HepG2 (cell line): ENCODE measurements around the gene LENEP. TPM values are rescaled to one million over a fixed set of nuclear protein-coding genes. Genes with fewer than 3 reads are reported as not detected.
A peak's percentile ranks its signal among the peaks of the same experiment; 100 is the strongest.

Experiments used
- ATAC-seq: fragments of 200-7000 bp; cut with Tn5 transposase; 3 replicates; pipeline ENCODE4 v1.9.1; 2020; ENCODE audit warnings: mild to moderate bottlenecking, moderate library complexity
- BruUV-seq: library from RNA; stranded (reverse); fragments of 400-500 nt; replicated peaks from 2 replicates; lab custom pipeline; 2021; lab: Mats Ljungman, UMichigan
- CTCF ChIA-PET: fragments of 300-600 bp; formaldehyde crosslinking; extraction: SDS; loops from one replicate; lab custom pipeline; 2021; ENCODE audit warnings: low total read pairs, inconsistent platforms, low intra/inter-chr PET ratio; lab: Yijun Ruan, JAX
- POLR2A ChIA-PET: fragments of 350-600 bp; sonication (Branson Sonifier 250); formaldehyde crosslinking; loops from one replicate; lab custom pipeline; 2020; ENCODE audit warnings: antibody characterized with exemption, inconsistent platforms; lab: Yijun Ruan, JAX
- DNase-seq: peaks from one replicate; pipeline ENCODE4 v3.0.0-alpha.2; 2015; ENCODE audit warnings: low spot score
- FAIRE-seq: peaks from 3 replicates; lab custom pipeline; 2011; peaks lifted over from hg19 to GRCh38; lab: Jason Lieb, UNC
- H2AFZ ChIP-seq: one replicate; pipeline ENCODE4 v1.6.1; 2011; ENCODE audit warnings: low read length, inconsistent platforms
- H3K27ac ChIP-seq: fragments of 300-600 bp; 3 replicates; pipeline ENCODE4 v1.8.0; 2011; ENCODE audit warnings: mixed run types, mild to moderate bottlenecking, mixed read lengths, low read length, inconsistent platforms; ENCODE audit not compliant: insufficient read depth; ENCODE audit errors: extremely low read length
- H3K27me3 ChIP-seq, 2 experiments: fragments of 200-600 bp in 1 of 2; 2 replicates in 1 of 2; 3 replicates in 1 of 2; pipeline versions ENCODE4 v1.6.0 to v1.8.0; 2011; ENCODE audit warnings: low read length in 2 of 2, mild to moderate bottlenecking in 2 of 2, moderate library complexity in 2 of 2, inconsistent platforms in 1 of 2; ENCODE audit not compliant: insufficient read depth in 2 of 2, control insufficient read depth in 1 of 2
- H3K36me3 ChIP-seq, 2 experiments: fragments of 200-600 bp in 1 of 2; replicated peaks in 1 of 2; 2 replicates in 1 of 2; 3 replicates in 1 of 2; pipeline versions ENCODE4 v1.5.1 to v1.8.0; 2011; ENCODE audit warnings: low read length in 2 of 2, inconsistent platforms in 1 of 2; ENCODE audit not compliant: insufficient read depth in 2 of 2, control insufficient read depth in 1 of 2
- H3K4me1 ChIP-seq: 2 replicates; pipeline ENCODE4 v1.5.1; 2012; ENCODE audit warnings: low read length, inconsistent platforms; ENCODE audit not compliant: insufficient read depth
- H3K4me2 ChIP-seq: 2 replicates; pipeline ENCODE4 v1.6.0; 2011; ENCODE audit warnings: low read depth, low read length, inconsistent platforms
- H3K4me3 ChIP-seq, 3 experiments: fragments of 200-600 bp in 1 of 3; sonication (generic), shearing (Covaris generic) in 1 of 3; replicated peaks in 1 of 3; 2 replicates each; pipeline ENCODE4 v1.5.1; 2011 to 2016; ENCODE audit warnings: low read length in 3 of 3, inconsistent platforms in 2 of 3, low read depth in 2 of 3, mild to moderate bottlenecking in 2 of 3, control low read depth in 1 of 3, mixed read lengths in 1 of 3; ENCODE audit not compliant: insufficient read depth in 1 of 3
- H3K79me2 ChIP-seq: one replicate; pipeline ENCODE4 v1.6.1; 2011; ENCODE audit warnings: low read length, inconsistent platforms; ENCODE audit not compliant: insufficient read depth
- H3K9ac ChIP-seq: 2 replicates; pipeline ENCODE4 v1.6.0; 2011; ENCODE audit warnings: mild to moderate bottlenecking, low read depth, low read length, inconsistent platforms; ENCODE audit not compliant: insufficient read depth
- H3K9me3 ChIP-seq: 2 replicates; pipeline ENCODE4 v1.5.1; 2012; ENCODE audit warnings: mild to moderate bottlenecking, low read length
- H4K20me1 ChIP-seq: 2 replicates; pipeline ENCODE4 v1.6.0; 2011; ENCODE audit warnings: inconsistent platforms, mild to moderate bottlenecking, low read length, moderate library complexity; ENCODE audit not compliant: insufficient read depth
- PITX1 ChIP-seq: sonication (generic); formaldehyde crosslinking; IDR thresholded peaks from 2 replicates; pipeline ENCODE4 v1.5.1; 2020; ENCODE audit warnings: mild to moderate bottlenecking, missing genetic modification reagents
- POLR2A ChIP-seq, 2 experiments: IDR thresholded peaks; 2 replicates each; pipeline ENCODE4 v1.6.1; 2011; ENCODE audit warnings: low read depth in 2 of 2, low read length in 2 of 2, mild to moderate bottlenecking in 1 of 2, moderate library complexity in 1 of 2; ENCODE audit not compliant: insufficient read depth in 1 of 2
- PPARG ChIP-seq: conservative IDR thresholded peaks from 2 replicates; pipeline ENCODE4 v1.6.1; 2016; ENCODE audit warnings: missing biosample characterization, missing genetic modification reagents
- REXO4 ChIP-seq: sonication (generic); formaldehyde crosslinking; IDR thresholded peaks from 2 replicates; pipeline ENCODE4 v1.8.0; 2022; ENCODE audit warnings: missing genetic modification reagents, mild to moderate bottlenecking, borderline replicate concordance
- ZNF292 ChIP-seq: sonication (generic); formaldehyde crosslinking; IDR thresholded peaks from 2 replicates; pipeline ENCODE4 v1.8.1; 2022; ENCODE audit warnings: mild to moderate bottlenecking, low read depth, missing genetic modification reagents, borderline replicate concordance
- ZNF530 ChIP-seq: sonication (generic); formaldehyde crosslinking; IDR thresholded peaks from 2 replicates; pipeline ENCODE4 v1.5.0; 2020; ENCODE audit warnings: low read depth, mild to moderate bottlenecking, missing genetic modification reagents
- WGBS: methylation state at CpG from one replicate; pipeline ENCODE4 v1.1.6; 2017; ENCODE audit warnings: low lambda C conversion rate; 5-methylcytosine and 5-hydroxymethylcytosine counted together
- in situ Hi-C: cut with HindIII; loops from 2 replicates; pipeline ENCODE4 v1.10.0; 2017; ENCODE audit warnings: low pct_unique_long_range_greater_than_20kb; ENCODE audit not compliant: extremely low pct_ligation_motif_present
- intact Hi-C: fragments of 100-400 bp; cut with micrococcal nuclease; formaldehyde crosslinking; loops from one replicate; pipeline ENCODE4 v1.10.0; 2022; ENCODE audit not compliant: unreplicated experiment
- polyA plus RNA-seq, 8 experiments: library from polyadenylated mRNA; depleted of rRNA in 3 of 8; stranded (reverse) in 7 of 8; unstranded in 1 of 8; fragments of >200 nt; fragmentation: Illumina TruSeq in 4 of 8; extraction: Trizol in 4 of 8; gene quantifications; 2 replicates each; pipeline versions ENCODE4 v1.2.1 to v1.2.3, GENCODE V29; 2011 to 2016; ENCODE audit warnings: low read depth in 4 of 8, missing spikeins in 1 of 8, mixed read lengths in 1 of 8; ENCODE audit not compliant: insufficient read depth in 1 of 8
- total RNA-seq, 5 experiments: library from RNA; depleted of rRNA; stranded (reverse); fragments of >200 nt; fragmentation: Illumina TruSeq; extraction: Trizol; gene quantifications; 2 replicates each; pipeline ENCODE4 v1.2.3, GENCODE V29; 2016; ENCODE audit warnings: low read depth in 1 of 5
- TF ChIP-seq, protein P1 (sequence below): sonication (generic); formaldehyde crosslinking; IDR thresholded peaks from 2 replicates; pipeline ENCODE4 v1.4.0; 2020; ENCODE audit warnings: missing genetic modification reagents
- TF ChIP-seq, protein P2 (sequence below): sonication (generic); formaldehyde crosslinking; IDR thresholded peaks from 2 replicates; pipeline ENCODE4 v1.9.0; 2022; ENCODE audit warnings: missing genetic modification reagents, mild to moderate bottlenecking, borderline replicate concordance

The LENEP gene
- total and polyA plus RNA-seq, 2 of the 13 experiments (the other 11 are each of a cell fraction or from before 2014, with no cell fraction given), result 0.29 TPM; not detected in 1

DNA sequence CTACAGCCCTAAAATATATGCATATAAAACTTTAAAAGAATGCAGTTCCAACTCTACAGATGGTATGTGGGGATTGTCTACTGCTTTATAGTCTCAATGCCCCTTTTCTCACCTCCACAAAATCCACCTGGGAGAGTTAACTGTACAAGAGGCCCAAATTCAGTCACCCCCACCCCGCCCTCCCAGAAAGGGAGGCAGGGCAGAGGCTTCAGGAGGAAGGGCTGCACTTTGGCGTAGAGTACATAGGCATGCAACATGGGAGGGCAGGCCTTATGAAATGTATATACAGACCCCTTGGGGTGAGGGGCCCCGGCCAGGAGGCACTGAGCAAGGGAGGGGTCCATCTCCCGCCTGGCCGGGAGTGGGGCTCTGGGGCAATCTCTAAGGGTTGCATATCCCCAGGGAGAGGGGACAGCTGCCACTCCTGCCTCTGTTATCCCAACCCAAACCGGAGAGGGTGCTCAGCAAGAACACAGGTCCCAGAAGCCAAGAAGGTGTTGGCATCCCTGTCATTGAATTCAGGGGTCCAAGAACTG, 30.5 kb upstream of the LENEP start (continued):
- TF ChIP-seq, protein P1, sequence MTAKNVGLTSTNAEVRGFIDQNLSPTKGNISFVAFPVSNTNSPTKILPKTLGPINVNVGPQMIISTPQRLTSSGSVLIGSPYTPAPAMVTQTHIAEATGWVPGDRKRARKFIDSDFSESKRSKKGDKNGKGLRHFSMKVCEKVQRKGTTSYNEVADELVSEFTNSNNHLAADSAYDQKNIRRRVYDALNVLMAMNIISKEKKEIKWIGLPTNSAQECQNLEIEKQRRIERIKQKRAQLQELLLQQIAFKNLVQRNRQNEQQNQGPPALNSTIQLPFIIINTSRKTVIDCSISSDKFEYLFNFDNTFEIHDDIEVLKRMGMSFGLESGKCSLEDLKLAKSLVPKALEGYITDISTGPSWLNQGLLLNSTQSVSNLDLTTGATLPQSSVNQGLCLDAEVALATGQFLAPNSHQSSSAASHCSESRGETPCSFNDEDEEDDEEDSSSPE, result no peak
- no peak for TF ChIP-seq PITX1 (CRISPR knock-in tag)
- no peak for TF ChIP-seq REXO4
- no peak for TF ChIP-seq ZNF530 (CRISPR knock-in tag)

DNA sequence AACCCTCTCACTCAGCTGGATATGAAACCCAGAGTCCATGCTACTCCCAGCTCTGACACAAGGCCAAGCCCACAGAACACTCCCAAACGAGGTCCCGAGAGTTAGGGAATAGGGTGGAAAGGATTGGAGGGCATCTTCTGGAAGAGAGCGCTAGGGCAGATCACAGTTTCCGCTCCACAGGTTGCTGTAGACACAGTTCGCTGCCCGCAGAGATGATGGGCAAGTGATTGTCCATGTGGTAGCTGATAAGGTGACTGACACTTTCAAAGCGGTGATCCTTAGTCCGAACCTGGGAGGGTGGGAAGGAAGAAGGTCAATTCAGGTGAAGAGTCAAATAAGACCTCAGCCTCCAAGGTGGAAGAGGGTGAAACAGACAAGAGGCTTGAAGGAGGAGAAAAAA, 29.7 kb upstream of the LENEP start:
- intact Hi-C loops, result no loop called here
- TF ChIP-seq, protein P2, sequence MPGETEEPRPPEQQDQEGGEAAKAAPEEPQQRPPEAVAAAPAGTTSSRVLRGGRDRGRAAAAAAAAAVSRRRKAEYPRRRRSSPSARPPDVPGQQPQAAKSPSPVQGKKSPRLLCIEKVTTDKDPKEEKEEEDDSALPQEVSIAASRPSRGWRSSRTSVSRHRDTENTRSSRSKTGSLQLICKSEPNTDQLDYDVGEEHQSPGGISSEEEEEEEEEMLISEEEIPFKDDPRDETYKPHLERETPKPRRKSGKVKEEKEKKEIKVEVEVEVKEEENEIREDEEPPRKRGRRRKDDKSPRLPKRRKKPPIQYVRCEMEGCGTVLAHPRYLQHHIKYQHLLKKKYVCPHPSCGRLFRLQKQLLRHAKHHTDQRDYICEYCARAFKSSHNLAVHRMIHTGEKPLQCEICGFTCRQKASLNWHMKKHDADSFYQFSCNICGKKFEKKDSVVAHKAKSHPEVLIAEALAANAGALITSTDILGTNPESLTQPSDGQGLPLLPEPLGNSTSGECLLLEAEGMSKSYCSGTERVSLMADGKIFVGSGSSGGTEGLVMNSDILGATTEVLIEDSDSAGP (CRISPR knock-in tag), result no peak
- TF ChIP-seq POLR2A (IDR thresholded peaks at IDR 0.05; ENCODE audit: insufficient read depth in 1 of 2, low read depth in 2 of 2, low read length in 2 of 2) (peak in 1 of 2 experiments; percentile 9; a peak in 1 of 4 replicates), ZNF292 (CRISPR knock-in tag) (no peak), PPARG (CRISPR knock-in tag) (no peak)
- H3K27me3 ChIP-seq, result no peaks in the 10 kb centered on the region; a peak in 1 of 5 replicates
- 94% methylated on average over 8 of the region's 8 CpGs for WGBS
- no peak for FAIRE-seq
- H2AFZ ChIP-seq, result no peak overlapping the region
- no peak for DNase-seq
- no peak overlapping the region for H3K9ac ChIP-seq
- peaks cover 53% of the 10 kb centered on the region for H3K4me1 ChIP-seq
- H3K36me3 ChIP-seq, result peaks cover 26 to 64% of the 10 kb centered on the region in 2 experiments
- H3K27ac ChIP-seq, result peak overlapping the region; percentile 44
- H3K4me2 ChIP-seq, result no peak overlapping the region
- in situ Hi-C loops, result loop anchor here (5.0 kb wide), 1 partner anchor 34 kb away; no protein-coding TSS in a partner anchor
- H3K4me3 ChIP-seq, result no peak overlapping the region
- ATAC-seq, result no peak
- CTCF ChIA-PET, result interaction anchor here (3.7 kb wide), 1 partner anchor 54 kb away, joined by 24 read pairs; no protein-coding TSS in a partner anchor
- POLR2A ChIA-PET, result interaction anchor here (2.0 to 8.3 kb wide), 2 partner anchors 10 to 20 kb away, joined by 5 to 148 read pairs; partner anchors contain the start of genes CKS1B and SHC1
- peaks cover 28% of the 10 kb centered on the region for H3K79me2 ChIP-seq
- no peaks in the 10 kb centered on the region for H3K9me3 ChIP-seq
- H4K20me1 ChIP-seq, result no peaks in the 10 kb centered on the region
- no TSS peak for BruUV-seq
